GM23338 (cell line): ENCODE measurements around the gene CDH4. TPM values are rescaled to one million over a fixed set of nuclear protein-coding genes. Genes with fewer than 3 reads are reported as not detected.
A peak's percentile ranks its signal among the peaks of the same experiment; 100 is the strongest.

Experiments
- ATAC-seq: fragments of 200-7000 bp; cut with Tn5 transposase; 3 replicates; pipeline ENCODE4 v1.9.1; 2020
- DNase-seq: peaks from one replicate; pipeline ENCODE4 v3.0.0-alpha.2; 2015; ENCODE audit warnings: low spot score
- H2AFZ ChIP-seq: fragments of 200-600 bp; sonication (generic); 2 replicates; pipeline ENCODE4 v1.8.0; 2016; ENCODE audit warnings: antibody characterized with exemption, mild to moderate bottlenecking, moderate library complexity
- H3F3A ChIP-seq: fragments of 200-600 bp; sonication (generic); replicated peaks from 2 replicates; pipeline ENCODE4 v1.8.0; 2017; ENCODE audit warnings: antibody characterized with exemption, mixed run types, low read depth
- H3K27ac ChIP-seq: fragments of 200-600 bp; sonication (generic); 2 replicates; pipeline ENCODE4 v1.6.1; 2016; ENCODE audit warnings: low read depth
- H3K27me3 ChIP-seq: fragments of 200-600 bp; sonication (generic); 2 replicates; pipeline ENCODE4 v1.8.0; 2016; ENCODE audit warnings: mild to moderate bottlenecking, mixed run types, moderate library complexity; ENCODE audit not compliant: insufficient read depth
- H3K36me3 ChIP-seq: fragments of 200-600 bp; sonication (generic); 2 replicates; pipeline ENCODE4 v1.8.0; 2016; ENCODE audit warnings: mild to moderate bottlenecking; ENCODE audit not compliant: insufficient read depth
- H3K4me1 ChIP-seq: fragments of 200-600 bp; sonication (generic); 2 replicates; pipeline ENCODE4 v1.8.0; 2016; ENCODE audit warnings: mild to moderate bottlenecking, moderate library complexity; ENCODE audit not compliant: insufficient read depth
- H3K4me2 ChIP-seq: fragments of 200-600 bp; sonication (generic); 2 replicates; pipeline ENCODE4 v1.7.1; 2017; ENCODE audit warnings: mixed run types
- H3K4me3 ChIP-seq: fragments of 200-600 bp; sonication (generic); 2 replicates; pipeline ENCODE4 v1.6.1; 2016; ENCODE audit warnings: mixed run types
- H3K79me2 ChIP-seq: fragments of 200-600 bp; sonication (generic); replicated peaks from 2 replicates; pipeline ENCODE4 v1.8.0; 2017; ENCODE audit warnings: mild to moderate bottlenecking; ENCODE audit not compliant: insufficient read depth
- H3K9me2 ChIP-seq: fragments of 200-600 bp; sonication (generic); 2 replicates; pipeline ENCODE4 v1.8.0; 2017; ENCODE audit not compliant: insufficient read depth
- H4K20me1 ChIP-seq: fragments of 200-600 bp; sonication (generic); replicated peaks from 2 replicates; pipeline ENCODE4 v1.8.0; 2017; ENCODE audit warnings: mild to moderate bottlenecking; ENCODE audit not compliant: insufficient read depth
- H3K27ac Mint-ChIP-seq: 2 replicates; pipeline ENCODE4 v1.8.0; 2020; ENCODE audit warnings: inconsistent platforms, mild to moderate bottlenecking, moderate library complexity, mixed read lengths
- H3K27me3 Mint-ChIP-seq: 3 replicates; pipeline ENCODE4 v1.8.0; 2022; ENCODE audit warnings: low read depth, mild to moderate bottlenecking, moderate library complexity, mixed read lengths, inconsistent platforms; ENCODE audit not compliant: insufficient read depth, poor library complexity
- H3K36me3 Mint-ChIP-seq: 3 replicates; pipeline ENCODE4 v1.8.0; 2021; ENCODE audit warnings: low read depth, mild to moderate bottlenecking, inconsistent platforms, moderate library complexity, mixed read lengths
- H3K4me1 Mint-ChIP-seq: 3 replicates; pipeline ENCODE4 v1.8.0; 2020; ENCODE audit warnings: mild to moderate bottlenecking, inconsistent platforms, mixed read lengths
- H3K4me3 Mint-ChIP-seq: 3 replicates; pipeline ENCODE4 v1.8.0; 2021; ENCODE audit warnings: moderate library complexity, mild to moderate bottlenecking, inconsistent platforms, mixed read lengths
- H3K9me3 Mint-ChIP-seq: 3 replicates; pipeline ENCODE4 v1.8.0; 2020; ENCODE audit warnings: moderate library complexity, mild to moderate bottlenecking, inconsistent platforms, mixed read lengths
- CREB1 ChIP-seq: fragments of 250-450 bp; sonication (Bioruptor Pico); IDR thresholded peaks from 2 replicates; pipeline ENCODE4 v1.5.0; 2020; ENCODE audit warnings: low read depth, mild to moderate bottlenecking, moderate library complexity
- CTCF ChIP-seq, 2 experiments: fragments of 200-600 bp in 1 of 2; sonication (generic) in 1 of 2; conservative IDR thresholded peaks; 2 replicates each; pipeline versions ENCODE4 v1.5.1 to v1.6.1; 2016 to 2017; ENCODE audit warnings: antibody characterized with exemption in 2 of 2, low read depth in 2 of 2, mild to moderate bottlenecking in 2 of 2, moderate library complexity in 1 of 2
- EZH2 ChIP-seq: fragments of 200-600 bp; sonication (generic); IDR thresholded peaks from one replicate; pipeline ENCODE4 v1.8.0; 2017; ENCODE audit warnings: antibody characterized with exemption, mild to moderate bottlenecking, low read depth; ENCODE audit not compliant: unreplicated experiment
- JUNB ChIP-seq: IDR thresholded peaks from one replicate; pipeline ENCODE4 v1.6.1; 2016; ENCODE audit warnings: antibody characterized with exemption; ENCODE audit not compliant: unreplicated experiment
- REST ChIP-seq: IDR thresholded peaks from one replicate; pipeline ENCODE4 v1.6.1; 2018; ENCODE audit warnings: antibody characterized with exemption; ENCODE audit not compliant: unreplicated experiment
- STAT1 ChIP-seq: IDR thresholded peaks from one replicate; pipeline ENCODE4 v1.6.1; 2016; ENCODE audit warnings: antibody characterized with exemption; ENCODE audit not compliant: unreplicated experiment
- ZNF331 ChIP-seq: fragments of 250-450 bp; sonication (Bioruptor Pico); IDR thresholded peaks from 2 replicates; pipeline ENCODE4 v1.5.0; 2020; ENCODE audit warnings: low read depth, mild to moderate bottlenecking, moderate library complexity
- polyA plus RNA-seq: library from polyadenylated mRNA; unstranded; fragments of >200 nt; fragmentation: Nextera tagmentation; extraction: Ambion mirVana; gene quantifications from 2 replicates; pipeline ENCODE4 v1.2.1, GENCODE V29; 2016
- total RNA-seq: library from RNA; depleted of rRNA; stranded (reverse); fragments of >200 nt; shearing (Covaris generic); gene quantifications from 2 replicates; pipeline ENCODE4 v1.2.3, GENCODE V29; 2014

Gene CDH4
- total and polyA plus RNA-seq, 2 experiments from 2014 or later, result 1.2 to 4.2 TPM

- H4K20me1 ChIP-seq, result no peaks in the 10 kb centered on the region
- H3K4me2 ChIP-seq, result no peak overlapping the region
- Mint-ChIP-seq H3K9me3 (peaks cover 8% of the 10 kb centered on the region), H3K27me3 (peaks cover 9% of the 10 kb centered on the region), H3K4me3 (no peak overlapping the region), H3K36me3 (no peaks in the 10 kb centered on the region), H3K27ac (no peak overlapping the region), H3K4me1 (no peaks in the 10 kb centered on the region; the same call in 2 of the 3 replicates)
- H3F3A ChIP-seq, result no peaks in the 10 kb centered on the region
- TF ChIP-seq EZH2 (no peak), CTCF (conservative IDR thresholded peaks at IDR 0.05; ENCODE audit: low read depth in 2 of 2) (peak in 1 of 2 experiments; percentile 15; a peak in 1 of 4 replicates), JUNB (no peak)
- DNase-seq (no peak), ATAC-seq (no peak)
- no peak overlapping the region for H3K4me3 ChIP-seq
- no peaks in the 10 kb centered on the region for H3K4me1 ChIP-seq
- H3K36me3 ChIP-seq, result no peaks in the 10 kb centered on the region
- H3K27ac ChIP-seq, result no peak overlapping the region
- no peaks in the 10 kb centered on the region for H3K79me2 ChIP-seq
- H3K9me2 ChIP-seq, result no peaks in the 10 kb centered on the region
- H2AFZ ChIP-seq, result no peak overlapping the region
- H3K27me3 ChIP-seq, result no peaks in the 10 kb centered on the region
Measured at GRCh38 chr20:61884571-61885389, 632.7 kb downstream of the CDH4 start.

GRCh38 chr20:61885759-61886715, 634.0 kb downstream of the CDH4 start:
- Mint-ChIP-seq H3K36me3 (no peaks in the 10 kb centered on the region), H3K27me3 (peaks cover 9% of the 10 kb centered on the region), H3K27ac (no peak overlapping the region), H3K4me3 (no peak overlapping the region), H3K4me1 (no peaks in the 10 kb centered on the region; the same call in 2 of the 3 replicates), H3K9me3 (peaks cover 16% of the 10 kb centered on the region)
- H3K27ac ChIP-seq, result no peak overlapping the region
- DNase-seq (no peak), ATAC-seq (no peak)
- H4K20me1 ChIP-seq, result no peaks in the 10 kb centered on the region
- no peaks in the 10 kb centered on the region for H3K36me3 ChIP-seq
- H3K4me2 ChIP-seq, result no peak overlapping the region
- no peak overlapping the region for H3K4me3 ChIP-seq
- no peaks in the 10 kb centered on the region for H3K27me3 ChIP-seq
- no peaks in the 10 kb centered on the region for H3K9me2 ChIP-seq
- H2AFZ ChIP-seq, result no peak overlapping the region
- no peaks in the 10 kb centered on the region for H3K4me1 ChIP-seq
- TF ChIP-seq ZNF331 (CRISPR knock-in tag), result no peak
- TF ChIP-seq CREB1 (CRISPR knock-in tag), result no peak
- no peak for TF ChIP-seq REST
- TF ChIP-seq STAT1, result no peak
- no peaks in the 10 kb centered on the region for H3K79me2 ChIP-seq
- H3F3A ChIP-seq, result no peaks in the 10 kb centered on the region
